Measurements from ENCODE around the gene NET1.

DNA sequence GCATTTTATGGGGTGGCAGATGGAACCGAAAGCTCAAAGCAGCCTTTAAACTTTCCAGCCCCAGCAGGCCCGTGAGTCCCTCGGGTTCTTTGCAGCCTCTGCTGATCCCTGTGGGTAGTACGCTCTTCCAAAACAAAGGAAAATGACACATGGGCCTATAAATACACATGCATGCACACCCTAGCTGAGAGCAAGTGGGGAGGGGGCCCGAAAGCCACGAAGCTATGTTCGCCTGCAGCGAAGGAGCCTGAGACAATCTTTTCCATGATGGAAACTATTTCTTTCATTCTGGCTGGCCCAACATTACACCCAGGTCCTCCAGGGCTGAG is 54.8 kb downstream of the NET1 start:
- TF ChIP-seq POLR2AphosphoS5 (IDR thresholded peaks at IDR 0.05; ENCODE audit: insufficient read depth in 1 of 2, low read depth in 1 of 2) (no peak), CTCF (IDR thresholded peaks at IDR 0.05) (no peak)
